ENCODE data around the gene MFSD1. TPM values are rescaled to one million over a fixed set of nuclear protein-coding genes. Genes with fewer than 3 reads are reported as not detected.

The MFSD1 gene
- total and polyA plus RNA-seq, 2 of the 8 experiments (the other 6 are each of a cell fraction or from before 2014, with no cell fraction given) = 9.3 to 11.5 TPM

- TF ChIP-seq CHD7 (IDR thresholded peaks at IDR 0.05; ENCODE audit: insufficient replicate concordance, low read length) (no peak), SP1 (IDR thresholded peaks at IDR 0.05; ENCODE audit: low read depth, low read length) (no peak), TCF12 (IDR thresholded peaks at IDR 0.05; ENCODE audit: low read depth, low read length) (no peak)
Observed at GRCh38 chr3:158794206-158794605, 7.6 kb upstream of the MFSD1 start (continued).

All from H1 (cell line).